Testis (tissue), 2 donors: Measurements from ENCODE around the gene HMOX1.

ENCODE experiments used
- POLR2A ChIP-seq: fragments of 450-650 bp; IDR thresholded peaks from one replicate; pipeline ENCODE4 v1.6.1; 2017; ENCODE audit warnings: antibody characterized with exemption, mild to moderate bottlenecking, moderate library complexity
- TF ChIP-seq, protein P1 (sequence below), 3 experiments: fragments of 450-650 bp in 2 of 3; fragments of 200-600 bp in 1 of 3; sonication (generic) in 1 of 3; IDR thresholded peaks; one replicate each; pipeline ENCODE4 v1.5.1; 2016 to 2019; ENCODE audit warnings: antibody characterized with exemption in 3 of 3, mild to moderate bottlenecking in 2 of 3, moderate library complexity in 1 of 3

DNA sequence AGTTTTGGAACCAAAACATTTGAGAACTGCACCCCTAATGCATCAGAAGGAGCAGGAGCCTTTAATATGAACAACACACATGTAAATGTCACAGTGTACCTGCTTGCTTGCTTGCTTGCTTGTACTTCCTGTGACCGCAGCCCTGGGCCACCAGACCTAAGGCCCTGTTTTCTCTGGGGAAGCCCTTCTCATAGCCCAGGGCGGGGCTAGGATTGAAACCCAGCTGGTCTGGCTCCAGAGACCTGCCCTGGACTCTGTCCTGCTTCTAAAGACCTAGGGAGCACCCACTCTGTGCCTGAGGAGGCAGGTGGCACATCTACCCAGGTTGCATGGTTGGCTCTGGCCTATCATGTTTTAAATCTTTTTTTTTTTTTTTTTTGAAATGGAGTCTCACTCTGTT is 11.5 kb downstream of the HMOX1 start:
- TF ChIP-seq, protein P1, sequence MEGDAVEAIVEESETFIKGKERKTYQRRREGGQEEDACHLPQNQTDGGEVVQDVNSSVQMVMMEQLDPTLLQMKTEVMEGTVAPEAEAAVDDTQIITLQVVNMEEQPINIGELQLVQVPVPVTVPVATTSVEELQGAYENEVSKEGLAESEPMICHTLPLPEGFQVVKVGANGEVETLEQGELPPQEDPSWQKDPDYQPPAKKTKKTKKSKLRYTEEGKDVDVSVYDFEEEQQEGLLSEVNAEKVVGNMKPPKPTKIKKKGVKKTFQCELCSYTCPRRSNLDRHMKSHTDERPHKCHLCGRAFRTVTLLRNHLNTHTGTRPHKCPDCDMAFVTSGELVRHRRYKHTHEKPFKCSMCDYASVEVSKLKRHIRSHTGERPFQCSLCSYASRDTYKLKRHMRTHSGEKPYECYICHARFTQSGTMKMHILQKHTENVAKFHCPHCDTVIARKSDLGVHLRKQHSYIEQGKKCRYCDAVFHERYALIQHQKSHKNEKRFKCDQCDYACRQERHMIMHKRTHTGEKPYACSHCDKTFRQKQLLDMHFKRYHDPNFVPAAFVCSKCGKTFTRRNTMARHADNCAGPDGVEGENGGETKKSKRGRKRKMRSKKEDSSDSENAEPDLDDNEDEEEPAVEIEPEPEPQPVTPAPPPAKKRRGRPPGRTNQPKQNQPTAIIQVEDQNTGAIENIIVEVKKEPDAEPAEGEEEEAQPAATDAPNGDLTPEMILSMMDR (IDR thresholded peaks at IDR 0.05), result no peak
- no peak for TF ChIP-seq POLR2A
